DOHH2 (cell line): ENCODE data around the gene KMT2A.

Experiments
- EZH2phosphoT487 ChIP-seq: fragments of 200-600 bp; sonication (generic); IDR thresholded peaks from 2 replicates; pipeline ENCODE4 v1.6.1; 2017; ENCODE audit warnings: borderline replicate concordance, mild to moderate bottlenecking, antibody characterized with exemption, low read length, moderate library complexity, mixed read lengths
- TF ChIP-seq, protein P1 (sequence below): fragments of 200-600 bp; sonication (generic); IDR thresholded peaks from one replicate; pipeline ENCODE4 v1.5.1; 2014; ENCODE audit warnings: antibody characterized with exemption, mild to moderate bottlenecking, low read depth, low read length; ENCODE audit not compliant: poor library complexity, severe bottlenecking

DNA sequence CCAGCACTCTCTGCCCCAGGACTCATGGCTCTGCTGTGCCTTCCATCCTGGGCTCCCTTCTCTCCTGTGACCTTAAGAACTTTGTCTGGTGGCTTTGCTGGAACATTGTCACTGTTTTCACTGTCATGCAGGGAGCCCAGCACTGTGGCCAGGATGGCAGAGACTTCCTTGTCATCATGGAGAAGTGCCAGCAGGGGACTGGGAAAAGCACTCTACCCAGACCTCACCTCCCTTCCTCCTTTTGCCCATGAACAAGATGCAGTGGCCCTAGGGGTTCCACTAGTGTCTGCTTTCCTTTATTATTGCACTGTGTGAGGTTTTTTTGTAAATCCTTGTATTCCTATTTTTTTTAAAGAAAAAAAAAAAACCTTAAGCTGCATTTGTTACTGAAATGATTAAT, 88.1 kb downstream of the KMT2A start:
- TF ChIP-seq, protein P1, sequence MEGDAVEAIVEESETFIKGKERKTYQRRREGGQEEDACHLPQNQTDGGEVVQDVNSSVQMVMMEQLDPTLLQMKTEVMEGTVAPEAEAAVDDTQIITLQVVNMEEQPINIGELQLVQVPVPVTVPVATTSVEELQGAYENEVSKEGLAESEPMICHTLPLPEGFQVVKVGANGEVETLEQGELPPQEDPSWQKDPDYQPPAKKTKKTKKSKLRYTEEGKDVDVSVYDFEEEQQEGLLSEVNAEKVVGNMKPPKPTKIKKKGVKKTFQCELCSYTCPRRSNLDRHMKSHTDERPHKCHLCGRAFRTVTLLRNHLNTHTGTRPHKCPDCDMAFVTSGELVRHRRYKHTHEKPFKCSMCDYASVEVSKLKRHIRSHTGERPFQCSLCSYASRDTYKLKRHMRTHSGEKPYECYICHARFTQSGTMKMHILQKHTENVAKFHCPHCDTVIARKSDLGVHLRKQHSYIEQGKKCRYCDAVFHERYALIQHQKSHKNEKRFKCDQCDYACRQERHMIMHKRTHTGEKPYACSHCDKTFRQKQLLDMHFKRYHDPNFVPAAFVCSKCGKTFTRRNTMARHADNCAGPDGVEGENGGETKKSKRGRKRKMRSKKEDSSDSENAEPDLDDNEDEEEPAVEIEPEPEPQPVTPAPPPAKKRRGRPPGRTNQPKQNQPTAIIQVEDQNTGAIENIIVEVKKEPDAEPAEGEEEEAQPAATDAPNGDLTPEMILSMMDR = no peak
- TF ChIP-seq EZH2phosphoT487 = no peak
